A673 (cell line): ENCODE measurements around the gene PXT1. TPM values are rescaled to one million over a fixed set of nuclear protein-coding genes. Genes with fewer than 3 reads are reported as not detected.

Source experiments
- BruUV-seq: library from RNA; stranded (reverse); fragments of 400-500 nt; replicated peaks from 2 replicates; lab custom pipeline; 2021; lab: Mats Ljungman, UMichigan
- CTCF ChIA-PET: fragments of 300-600 bp; sonication (Branson Sonifier 250); formaldehyde crosslinking; loops from one replicate; lab custom pipeline; 2022; ENCODE audit warnings: antibody characterized with exemption; lab: Charles Lee
- POLR2A ChIA-PET: fragments of 300-600 bp; sonication (Branson Sonifier 250); formaldehyde crosslinking; loops from one replicate; lab custom pipeline; 2022; ENCODE audit warnings: antibody characterized with exemption; ENCODE audit not compliant: low non-redundant PET; lab: Charles Lee
- DNase-seq: peaks from one replicate; pipeline ENCODE4 v3.0.0-alpha.2; 2015; ENCODE audit warnings: low spot score
- H3K27ac ChIP-seq: fragments of 200-600 bp; sonication (generic); 2 replicates; pipeline ENCODE4 v1.5.1; 2016; ENCODE audit warnings: mixed run types, low read depth, mild to moderate bottlenecking, mixed read lengths, antibody characterized with exemption, low read length; ENCODE audit not compliant: poor library complexity, severe bottlenecking
- H3K27me3 ChIP-seq: fragments of 200-600 bp; sonication (generic); replicated peaks from 2 replicates; pipeline ENCODE4 v1.6.1; 2017; ENCODE audit warnings: mixed run types, low read depth, mild to moderate bottlenecking, mixed read lengths, antibody characterized with exemption, low read length; ENCODE audit not compliant: insufficient read depth, poor library complexity
- H3K36me3 ChIP-seq: fragments of 200-600 bp; sonication (generic); 2 replicates; pipeline ENCODE4 v1.6.1; 2016; ENCODE audit warnings: mixed run types, mild to moderate bottlenecking, mixed read lengths, antibody characterized with exemption, low read length; ENCODE audit not compliant: insufficient read depth, poor library complexity, severe bottlenecking
- H3K4me1 ChIP-seq: fragments of 200-600 bp; sonication (generic); 2 replicates; pipeline ENCODE4 v1.6.1; 2017; ENCODE audit warnings: mixed run types, mild to moderate bottlenecking, mixed read lengths, antibody characterized with exemption, low read length; ENCODE audit not compliant: insufficient read depth, poor library complexity, severe bottlenecking
- H3K4me3 ChIP-seq: fragments of 200-600 bp; sonication (generic); 2 replicates; pipeline ENCODE4 v1.5.1; 2016; ENCODE audit warnings: low read depth, mixed run types, mild to moderate bottlenecking, mixed read lengths, low read length; ENCODE audit not compliant: poor library complexity, severe bottlenecking
- H3K9me3 ChIP-seq: fragments of 200-600 bp; sonication (generic); 2 replicates; pipeline ENCODE4 v1.6.1; 2016; ENCODE audit warnings: mixed run types, low read depth, mild to moderate bottlenecking, mixed read lengths, antibody characterized with exemption, low read length; ENCODE audit not compliant: poor library complexity, severe bottlenecking
- EZH2 ChIP-seq: fragments of 200-600 bp; sonication (generic); IDR thresholded peaks from 2 replicates; pipeline ENCODE4 v1.6.1; 2017; ENCODE audit warnings: borderline replicate concordance, low read depth, mild to moderate bottlenecking, mixed read lengths, antibody characterized with exemption, low read length; ENCODE audit not compliant: poor library complexity, severe bottlenecking
- intact Hi-C: fragments of 100-400 bp; cut with micrococcal nuclease; formaldehyde crosslinking; loops from one replicate; pipeline ENCODE4 v1.10.0; 2022; ENCODE audit not compliant: unreplicated experiment
- total RNA-seq: library from RNA; stranded (reverse); gene quantifications from 2 replicates; pipeline ENCODE4 v1.2.3, GENCODE V29; 2021
- TF ChIP-seq, protein P1 (sequence below): fragments of 300-800, 200-600 bp; sonication (generic); conservative IDR thresholded peaks from 2 replicates; pipeline ENCODE4 v1.5.1; 2017; ENCODE audit warnings: low read depth, mild to moderate bottlenecking, antibody characterized with exemption, low read length, moderate library complexity, mixed read lengths

PXT1 gene
- total RNA-seq, 1 experiment from 2014 or later = 0.21 TPM

DNA sequence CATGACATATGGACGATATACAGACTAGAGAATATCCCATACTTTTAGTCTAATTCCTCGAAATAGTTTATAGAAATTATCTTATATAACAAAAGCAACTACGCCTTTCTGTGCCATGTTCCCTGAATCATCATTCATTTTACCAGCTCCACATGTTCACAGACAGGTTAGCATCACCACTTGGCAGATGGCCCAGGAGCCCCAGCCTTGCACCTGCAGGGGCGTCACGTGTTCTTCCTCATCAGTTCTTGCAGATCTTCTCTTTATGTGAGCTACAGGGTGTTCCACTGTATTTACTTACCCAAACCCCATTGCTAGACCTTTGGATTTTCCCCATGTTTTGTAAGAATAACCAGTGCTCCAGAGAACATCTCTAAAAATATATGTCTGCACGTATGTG, 93.4 kb downstream of the PXT1 start:
- Histone ChIP-seq H3K9me3 (peaks cover 11% of the 10 kb centered on the region), H3K27ac (no peak overlapping the region), H3K4me1 (no peaks in the 10 kb centered on the region), H3K27me3 (no peaks in the 10 kb centered on the region), H3K36me3 (no peaks in the 10 kb centered on the region), H3K4me3 (no peak overlapping the region)
- intact Hi-C loops = no loop called here
- BruUV-seq = no TSS peak
- ChIA-PET CTCF (no interaction called here), POLR2A (no interaction called here)
- no peak for DNase-seq
- TF ChIP-seq, protein P1, sequence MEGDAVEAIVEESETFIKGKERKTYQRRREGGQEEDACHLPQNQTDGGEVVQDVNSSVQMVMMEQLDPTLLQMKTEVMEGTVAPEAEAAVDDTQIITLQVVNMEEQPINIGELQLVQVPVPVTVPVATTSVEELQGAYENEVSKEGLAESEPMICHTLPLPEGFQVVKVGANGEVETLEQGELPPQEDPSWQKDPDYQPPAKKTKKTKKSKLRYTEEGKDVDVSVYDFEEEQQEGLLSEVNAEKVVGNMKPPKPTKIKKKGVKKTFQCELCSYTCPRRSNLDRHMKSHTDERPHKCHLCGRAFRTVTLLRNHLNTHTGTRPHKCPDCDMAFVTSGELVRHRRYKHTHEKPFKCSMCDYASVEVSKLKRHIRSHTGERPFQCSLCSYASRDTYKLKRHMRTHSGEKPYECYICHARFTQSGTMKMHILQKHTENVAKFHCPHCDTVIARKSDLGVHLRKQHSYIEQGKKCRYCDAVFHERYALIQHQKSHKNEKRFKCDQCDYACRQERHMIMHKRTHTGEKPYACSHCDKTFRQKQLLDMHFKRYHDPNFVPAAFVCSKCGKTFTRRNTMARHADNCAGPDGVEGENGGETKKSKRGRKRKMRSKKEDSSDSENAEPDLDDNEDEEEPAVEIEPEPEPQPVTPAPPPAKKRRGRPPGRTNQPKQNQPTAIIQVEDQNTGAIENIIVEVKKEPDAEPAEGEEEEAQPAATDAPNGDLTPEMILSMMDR = no peak
- no peak for TF ChIP-seq EZH2

DNA sequence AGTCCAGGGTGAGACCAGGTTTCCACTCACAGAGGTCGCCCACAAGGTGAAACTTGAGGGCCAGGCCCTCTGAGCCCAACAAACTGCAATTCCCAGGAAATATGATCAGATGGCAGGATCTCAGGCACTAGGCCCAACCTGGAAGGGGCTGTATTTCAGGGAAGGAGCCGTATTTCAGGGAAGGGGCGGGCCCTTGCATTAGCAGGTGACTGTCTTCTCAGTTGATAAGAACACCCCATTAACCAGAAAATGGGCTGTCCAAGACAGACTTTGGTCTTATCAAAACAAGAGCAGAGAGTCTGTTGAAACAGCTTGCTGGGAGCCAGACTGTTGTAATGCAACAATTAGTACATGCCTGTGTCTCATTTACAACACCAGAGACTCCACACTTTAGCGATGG, 95.0 kb downstream of the PXT1 start:
- Histone ChIP-seq H3K4me1 (no peaks in the 10 kb centered on the region), H3K9me3 (peaks cover 3% of the 10 kb centered on the region), H3K27ac (no peak overlapping the region), H3K4me3 (no peak overlapping the region), H3K27me3 (no peaks in the 10 kb centered on the region), H3K36me3 (no peaks in the 10 kb centered on the region)
- ChIA-PET CTCF (interaction anchor here (0.7 kb wide), 1 partner anchor 460 kb away, joined by 3 read pairs; no protein-coding TSS in a partner anchor), POLR2A (no interaction called here)
- DNase-seq = no peak
- no TSS peak for BruUV-seq
- intact Hi-C loops = no loop called here
- TF ChIP-seq, protein P1 = no peak
- TF ChIP-seq EZH2 = no peak

DNA sequence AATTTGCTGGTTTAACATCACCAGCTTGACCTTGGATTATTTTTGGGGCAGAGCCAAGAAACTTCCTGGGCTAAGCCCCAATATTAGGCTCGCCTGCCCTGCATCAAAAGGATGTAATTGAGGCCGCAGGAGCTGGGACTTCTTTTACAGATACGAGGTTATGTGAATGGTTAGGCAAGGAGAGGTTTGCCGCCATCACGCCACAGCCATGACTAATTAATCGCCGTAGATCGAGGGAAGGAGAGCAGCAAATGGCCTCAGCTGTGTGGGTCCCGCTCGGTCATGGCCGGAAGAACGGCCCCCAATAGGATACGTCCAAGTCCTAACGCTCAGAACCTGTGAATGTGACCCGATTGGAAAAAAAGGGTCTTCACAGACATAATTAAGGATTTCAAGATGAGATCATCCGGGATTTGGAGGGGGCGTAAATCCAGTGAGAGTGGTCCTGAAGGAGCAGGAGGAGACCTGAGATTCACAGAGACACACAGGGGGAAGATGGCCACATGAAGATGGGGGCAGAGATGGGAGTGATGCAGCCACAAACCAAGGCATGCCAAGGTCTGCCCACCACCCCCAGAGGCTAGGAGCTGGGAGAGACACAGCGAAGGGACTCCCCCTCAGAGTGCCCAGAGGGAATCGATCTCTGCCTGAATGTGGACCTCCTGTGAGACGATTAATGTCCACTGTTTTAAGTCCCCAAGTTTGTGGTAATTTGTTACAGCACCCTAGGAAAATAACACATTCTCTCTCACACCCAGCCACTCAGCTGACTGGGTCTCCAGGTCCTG, 96.0 kb downstream of the PXT1 start:
- no TSS peak for BruUV-seq
- no peaks in the 10 kb centered on the region for H3K36me3 ChIP-seq
- no peaks in the 10 kb centered on the region for H3K9me3 ChIP-seq
- TF ChIP-seq, protein P1 = no peak
- no peak for TF ChIP-seq EZH2
- CTCF ChIA-PET = no interaction called here
- H3K4me3 ChIP-seq = no peak overlapping the region
- intact Hi-C loops = no loop called here
- H3K27me3 ChIP-seq = no peaks in the 10 kb centered on the region
- no peak for DNase-seq
- POLR2A ChIA-PET = no interaction called here
- H3K27ac ChIP-seq = no peak overlapping the region
- H3K4me1 ChIP-seq = no peaks in the 10 kb centered on the region
